Testis (tissue), 3 donors: ENCODE data around the gene GRID1. TPM values are rescaled to one million over a fixed set of nuclear protein-coding genes. Genes with fewer than 3 reads are reported as not detected.

Experiments
- DNase-seq: peaks from one replicate; pipeline ENCODE4 v3.0.0-alpha.2; 2019
- H3K27ac ChIP-seq, 2 donors: fragments of 200-600 bp; sonication (generic); one replicate each; pipeline ENCODE4 v1.5.1; 2019
- H3K27me3 ChIP-seq: fragments of 200-600 bp; sonication (generic); one replicate; pipeline ENCODE4 v1.5.1; 2019
- H3K36me3 ChIP-seq: fragments of 200-600 bp; sonication (generic); one replicate; pipeline ENCODE4 v1.5.1; 2017; ENCODE audit warnings: low read depth; ENCODE audit errors: missing control alignments
- H3K4me1 ChIP-seq: fragments of 200-600 bp; sonication (generic); one replicate; pipeline ENCODE4 v1.5.1; 2019
- H3K4me3 ChIP-seq, 2 donors: fragments of 200-600 bp; sonication (generic); one replicate each; pipeline ENCODE4 v1.5.1; 2017 to 2019
- H3K9me3 ChIP-seq: fragments of 200-600 bp; sonication (generic); one replicate; pipeline ENCODE4 v1.5.1; 2017
- POLR2A ChIP-seq: fragments of 450-650 bp; IDR thresholded peaks from one replicate; pipeline ENCODE4 v1.6.1; 2017; ENCODE audit warnings: antibody characterized with exemption, mild to moderate bottlenecking, moderate library complexity
- WGBS, 2 donors: methylation state at CpG; one replicate each; pipeline ENCODE4 v1.1.5; 2018; 5-methylcytosine and 5-hydroxymethylcytosine counted together
- intact Hi-C: fragments of 100-400 bp; cut with DNase I; formaldehyde crosslinking; loops from one replicate; pipeline ENCODE4 v1.15.1; 2023; ENCODE audit warnings: low total_unique reads
- polyA plus RNA-seq: library from polyadenylated mRNA; stranded (reverse); fragments of 350-450 nt; fragmentation: Illumina TruSeq; extraction: RNeasy Lipid Tissue Mini Kit (QIAGEN cat#74804); gene quantifications from one replicate; pipeline ENCODE4 v1.2.3, GENCODE V29; 2014; ENCODE audit warnings: low read depth, low replicate concordance; ENCODE audit not compliant: insufficient read depth
- total RNA-seq, 2 donors: library from RNA; depleted of rRNA; stranded (reverse); fragments of >200 nt; gene quantifications; one replicate each; pipeline ENCODE4 v1.2.3, GENCODE V29; 2016
- TF ChIP-seq, protein P1 (sequence below), 3 experiments: fragments of 450-650 bp in 2 of 3; fragments of 200-600 bp in 1 of 3; sonication (generic) in 1 of 3; IDR thresholded peaks; one replicate each; pipeline ENCODE4 v1.5.1; 2016 to 2019; ENCODE audit warnings: antibody characterized with exemption in 3 of 3, mild to moderate bottlenecking in 2 of 3, moderate library complexity in 1 of 3

GRID1 gene
- total and polyA plus RNA-seq, 3 donors from 2014 or later = 7.4 to 16.7 (median 8.1) TPM

DNA sequence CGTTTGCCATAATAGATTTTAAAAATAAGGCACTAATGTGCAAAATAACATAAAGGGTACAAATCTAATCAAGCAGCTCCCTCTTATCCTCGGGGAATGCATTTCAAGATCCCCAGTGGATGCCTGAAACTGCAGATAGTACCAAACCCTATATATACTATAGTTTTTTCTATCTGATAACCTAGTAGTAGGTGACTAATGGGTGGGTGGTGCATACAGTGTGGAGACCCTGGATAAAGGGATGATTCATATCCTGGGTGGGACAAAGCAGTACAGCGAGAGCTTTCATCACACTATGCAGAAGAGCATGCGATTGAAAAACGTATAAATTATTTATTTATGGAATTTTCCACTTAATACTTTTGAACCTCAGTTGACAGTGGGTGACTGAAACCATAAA, 464.5 kb downstream of the GRID1 start:
- intact Hi-C loops = no loop called here
- 87 to 88% methylated on average over 5 of the region's 5 CpGs for WGBS, 2 donors

DNA sequence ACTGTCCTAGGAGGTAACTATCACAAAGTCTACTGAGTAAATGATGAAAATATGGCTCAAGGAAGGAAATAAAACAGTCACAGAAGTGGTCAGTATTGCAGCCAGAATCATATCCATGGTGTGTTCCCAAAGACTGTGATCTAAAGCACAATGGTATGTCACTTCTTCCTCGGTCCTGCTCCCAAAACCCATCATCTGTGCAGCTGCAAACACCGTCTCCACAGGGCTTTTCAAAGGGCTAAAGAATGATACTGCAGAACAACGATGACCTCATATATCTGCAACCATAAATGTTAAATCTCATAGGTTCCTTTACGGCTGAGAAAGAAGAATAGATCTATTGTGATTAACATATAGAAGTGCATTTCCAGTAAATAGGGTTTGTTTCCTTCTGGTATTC, 465.0 kb downstream of the GRID1 start:
- H3K27ac ChIP-seq = no peak overlapping the region
- H3K9me3 ChIP-seq = no peaks in the 10 kb centered on the region
- WGBS, 2 donors = 90 to 93% methylated on average over 4 of the region's 4 CpGs
- intact Hi-C loops = no loop called here
- H3K4me3 ChIP-seq = no peak overlapping the region
- H3K27me3 ChIP-seq = no peaks in the 10 kb centered on the region
- H3K36me3 ChIP-seq = no peaks in the 10 kb centered on the region
- no peak for DNase-seq
- H3K4me1 ChIP-seq = no peaks in the 10 kb centered on the region
- TF ChIP-seq POLR2A = no peak
- TF ChIP-seq, protein P1, sequence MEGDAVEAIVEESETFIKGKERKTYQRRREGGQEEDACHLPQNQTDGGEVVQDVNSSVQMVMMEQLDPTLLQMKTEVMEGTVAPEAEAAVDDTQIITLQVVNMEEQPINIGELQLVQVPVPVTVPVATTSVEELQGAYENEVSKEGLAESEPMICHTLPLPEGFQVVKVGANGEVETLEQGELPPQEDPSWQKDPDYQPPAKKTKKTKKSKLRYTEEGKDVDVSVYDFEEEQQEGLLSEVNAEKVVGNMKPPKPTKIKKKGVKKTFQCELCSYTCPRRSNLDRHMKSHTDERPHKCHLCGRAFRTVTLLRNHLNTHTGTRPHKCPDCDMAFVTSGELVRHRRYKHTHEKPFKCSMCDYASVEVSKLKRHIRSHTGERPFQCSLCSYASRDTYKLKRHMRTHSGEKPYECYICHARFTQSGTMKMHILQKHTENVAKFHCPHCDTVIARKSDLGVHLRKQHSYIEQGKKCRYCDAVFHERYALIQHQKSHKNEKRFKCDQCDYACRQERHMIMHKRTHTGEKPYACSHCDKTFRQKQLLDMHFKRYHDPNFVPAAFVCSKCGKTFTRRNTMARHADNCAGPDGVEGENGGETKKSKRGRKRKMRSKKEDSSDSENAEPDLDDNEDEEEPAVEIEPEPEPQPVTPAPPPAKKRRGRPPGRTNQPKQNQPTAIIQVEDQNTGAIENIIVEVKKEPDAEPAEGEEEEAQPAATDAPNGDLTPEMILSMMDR (IDR thresholded peaks at IDR 0.05) = no peak

More for the DNA sequence above, 464.5 kb downstream of the GRID1 start:
- Histone ChIP-seq H3K36me3 (no peaks in the 10 kb centered on the region), H3K4me3 (no peak overlapping the region), H3K4me1 (no peaks in the 10 kb centered on the region), H3K27me3 (no peaks in the 10 kb centered on the region), H3K9me3 (no peaks in the 10 kb centered on the region), H3K27ac (no peak overlapping the region)
- DNase-seq = no peak
- TF ChIP-seq, protein P1 (IDR thresholded peaks at IDR 0.05) = no peak
- TF ChIP-seq POLR2A = no peak

DNA sequence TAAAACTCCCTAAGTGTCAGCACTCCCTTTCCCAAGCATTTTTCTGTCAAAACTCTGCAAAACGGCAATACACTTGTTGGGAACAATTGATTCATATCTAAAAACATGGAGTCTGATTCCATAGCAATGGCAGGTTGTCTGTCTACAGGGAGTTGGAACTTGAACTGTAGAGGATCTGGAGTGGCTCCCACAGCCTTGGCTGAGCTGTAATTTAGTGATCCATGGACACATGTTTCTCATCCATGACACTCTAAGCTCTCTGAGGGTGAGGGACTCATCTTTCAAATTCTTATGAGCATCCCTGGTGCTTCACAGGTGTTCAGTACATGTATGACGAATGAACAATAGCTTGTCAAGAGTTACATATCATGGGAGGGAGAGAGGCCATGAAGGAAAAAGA, 466.1 kb downstream of the GRID1 start:
- 83 to 89% methylated on average over 2 of the region's 2 CpGs for WGBS, 2 donors

DNA sequence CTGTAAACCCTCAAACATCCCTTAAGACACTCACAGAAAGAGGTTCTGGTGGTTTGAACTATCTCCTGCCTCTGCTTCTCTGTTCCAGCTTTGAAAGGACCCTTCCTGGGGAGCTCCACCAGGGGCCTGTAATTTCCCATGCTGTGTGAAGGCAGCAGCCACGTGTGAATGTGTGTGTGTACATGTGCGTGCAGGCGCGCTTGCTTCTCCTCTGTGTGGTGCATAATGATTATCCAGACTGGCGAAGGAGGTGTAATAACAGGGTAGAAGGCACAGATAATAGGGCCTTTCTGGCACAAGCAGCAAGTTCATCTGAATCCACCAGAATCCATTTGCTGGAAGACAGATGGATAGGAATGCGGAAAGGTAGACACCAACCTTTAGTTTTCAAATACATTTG, 466.5 kb downstream of the GRID1 start:
- H3K27me3 ChIP-seq = no peaks in the 10 kb centered on the region
- no peak overlapping the region for H3K4me3 ChIP-seq
- intact Hi-C loops = no loop called here
- TF ChIP-seq POLR2A = no peak
- TF ChIP-seq, protein P1 (IDR thresholded peaks at IDR 0.05) = no peak
- no peak for DNase-seq
- H3K9me3 ChIP-seq = no peaks in the 10 kb centered on the region
- H3K27ac ChIP-seq = no peak overlapping the region
- 89 to 93% methylated on average over 6 of the region's 6 CpGs for WGBS, 2 donors
- H3K36me3 ChIP-seq = no peaks in the 10 kb centered on the region
- H3K4me1 ChIP-seq = no peaks in the 10 kb centered on the region

More for the DNA sequence above, 466.1 kb downstream of the GRID1 start:
- intact Hi-C loops = no loop called here
- Histone ChIP-seq H3K27ac (no peak overlapping the region), H3K4me3 (no peak overlapping the region), H3K27me3 (no peaks in the 10 kb centered on the region), H3K4me1 (no peaks in the 10 kb centered on the region), H3K36me3 (no peaks in the 10 kb centered on the region), H3K9me3 (no peaks in the 10 kb centered on the region)
- DNase-seq = no peak
- no peak for TF ChIP-seq POLR2A
- TF ChIP-seq, protein P1 (IDR thresholded peaks at IDR 0.05) = no peak

DNA sequence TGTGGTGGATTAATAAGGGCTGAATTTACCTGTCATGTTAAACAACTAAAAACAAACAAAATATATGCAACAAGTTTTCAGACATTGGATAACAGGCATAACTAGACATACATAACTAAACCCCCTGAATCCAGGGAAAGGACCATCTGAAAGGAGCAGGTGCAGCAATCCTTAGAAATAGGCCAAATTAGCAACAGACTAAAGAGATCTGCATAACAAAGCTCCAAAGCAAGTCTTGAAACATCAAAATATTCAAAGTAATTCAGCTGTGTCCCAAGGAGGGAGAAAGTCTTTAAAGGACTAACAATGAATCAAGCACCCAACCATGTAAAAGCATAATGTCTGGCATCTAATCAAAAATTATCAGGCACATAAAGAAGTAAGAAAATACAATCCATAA, 475.1 kb downstream of the GRID1 start:
- H3K9me3 ChIP-seq = no peaks in the 10 kb centered on the region
- DNase-seq = no peak
- TF ChIP-seq POLR2A = no peak
- TF ChIP-seq, protein P1 (IDR thresholded peaks at IDR 0.05) = no peak

More for the DNA sequence above, 475.1 kb downstream of the GRID1 start:
- intact Hi-C loops = no loop called here
- H3K36me3 ChIP-seq = no peaks in the 10 kb centered on the region
- H3K27me3 ChIP-seq = no peaks in the 10 kb centered on the region
- no peak overlapping the region for H3K27ac ChIP-seq
- no peak overlapping the region for H3K4me3 ChIP-seq
- H3K4me1 ChIP-seq = no peaks in the 10 kb centered on the region
